ENCODE data around the gene OR9G1.
"Not testable (repeated sequence)": the region's sequence is repeated elsewhere in the genome, so short reads cannot be mapped to it uniquely, and the experiment has no call there.

OR9G1 gene, protein sequence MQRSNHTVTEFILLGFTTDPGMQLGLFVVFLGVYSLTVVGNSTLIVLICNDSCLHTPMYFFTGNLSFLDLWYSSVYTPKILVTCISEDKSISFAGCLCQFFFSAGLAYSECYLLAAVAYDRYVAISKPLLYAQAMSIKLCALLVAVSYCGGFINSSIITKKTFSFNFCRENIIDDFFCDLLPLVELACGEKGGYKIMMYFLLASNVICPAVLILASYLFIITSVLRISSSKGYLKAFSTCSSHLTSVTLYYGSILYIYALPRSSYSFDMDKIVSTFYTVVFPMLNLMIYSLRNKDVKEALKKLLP

DNA sequence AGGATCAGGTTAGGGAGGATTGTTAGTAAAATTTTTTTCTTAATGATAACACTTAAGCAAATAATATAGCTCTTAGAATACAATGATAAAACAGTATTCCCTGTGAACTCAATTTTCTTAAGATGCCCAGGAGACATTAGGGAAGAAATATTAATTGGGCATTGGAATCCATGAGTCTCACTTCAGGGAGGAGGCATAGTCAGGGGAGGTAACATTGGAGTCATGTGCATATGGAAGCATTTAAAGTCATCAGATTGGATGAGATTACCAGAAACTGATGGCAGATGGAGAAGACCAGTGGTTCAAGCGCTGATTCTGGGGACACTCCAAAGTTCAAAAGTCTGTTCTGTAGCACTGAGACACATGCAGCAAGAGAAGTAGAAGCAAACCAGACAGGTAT is at the start of gene OR9G1:
Gene OR9G1, plus strand, starts transcription at position 301 of the 400 bp plus-strand sequence. CDS start 1,293 bp downstream, outside the sequence.
- no peak within 1 kb of the TSS for H3K4me3 ChIP-seq (ENCODE audit: insufficient read length, low read depth)
- H3K4me1 ChIP-seq (ENCODE audit: insufficient read depth, insufficient read length), result no peaks in the 10 kb centered on the region
- no peak for DNase-seq (ENCODE audit: low read depth, low spot score)
- no peaks in the 10 kb centered on the region for H3K36me3 ChIP-seq (ENCODE audit: insufficient read depth, insufficient read length, low read length)
- H3K27me3 ChIP-seq (ENCODE audit: insufficient read depth, insufficient read length), result no peaks in the 10 kb centered on the region
- no peak within 1 kb of the TSS for H3K9ac ChIP-seq (ENCODE audit: insufficient read length, low read depth)
- H3K9me3 ChIP-seq (ENCODE audit: insufficient read depth, low read length), result no peaks in the 10 kb centered on the region
- TF ChIP-seq ZNF274 (IDR thresholded peaks at IDR 0.05; ENCODE audit: low read depth, low read length) (no peak), SUZ12 (IDR thresholded peaks at IDR 0.05; ENCODE audit: extremely low read depth, insufficient read depth, insufficient read length) (no peak), YY1 (IDR thresholded peaks at IDR 0.05; ENCODE audit: insufficient read depth, insufficient read length) (no peak)

DNA sequence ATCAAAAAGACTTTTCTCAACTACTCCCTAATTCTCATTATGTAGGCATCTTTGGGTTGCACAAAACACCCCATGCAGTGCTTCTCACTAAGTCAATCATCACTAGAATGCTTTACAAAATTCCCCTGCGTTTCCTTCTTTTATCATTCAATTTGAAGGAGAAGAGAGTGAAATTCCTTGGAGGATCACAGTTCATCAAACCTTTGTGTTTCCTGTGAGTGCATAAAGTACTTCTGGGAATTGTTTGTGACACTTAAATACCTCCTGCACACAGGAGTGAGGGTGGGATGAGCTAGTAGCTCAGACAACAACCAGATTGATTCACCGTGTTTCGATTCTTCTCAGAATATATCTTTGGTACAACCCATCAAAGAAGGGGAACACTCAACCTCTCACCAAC is 39.1 kb upstream of the OR9G1 start:
- TF ChIP-seq SUZ12 (IDR thresholded peaks at IDR 0.05; ENCODE audit: extremely low read depth, insufficient read depth, insufficient read length) (no peak), YY1 (IDR thresholded peaks at IDR 0.05; ENCODE audit: insufficient read depth, insufficient read length) (no peak), ZNF274 (IDR thresholded peaks at IDR 0.05; ENCODE audit: low read depth, low read length) (no peak)
- DNase-seq (ENCODE audit: low read depth, low spot score), result peak; percentile 92
- no peaks in the 10 kb centered on the region for H3K36me3 ChIP-seq (ENCODE audit: insufficient read depth, insufficient read length, low read length)
- no peak overlapping the region for H3K9ac ChIP-seq (ENCODE audit: insufficient read length, low read depth)
- H3K4me3 ChIP-seq (ENCODE audit: insufficient read length, low read depth), result no peak overlapping the region
- no peaks in the 10 kb centered on the region for H3K27me3 ChIP-seq (ENCODE audit: insufficient read depth, insufficient read length)
- no peaks in the 10 kb centered on the region for H3K4me1 ChIP-seq (ENCODE audit: insufficient read depth, insufficient read length)
- 0 out of 2 replicates have a peak, but pooled peaks cover 4% of the 10 kb centered on the region for H3K9me3 ChIP-seq (ENCODE audit: insufficient read depth, low read length)

DNA sequence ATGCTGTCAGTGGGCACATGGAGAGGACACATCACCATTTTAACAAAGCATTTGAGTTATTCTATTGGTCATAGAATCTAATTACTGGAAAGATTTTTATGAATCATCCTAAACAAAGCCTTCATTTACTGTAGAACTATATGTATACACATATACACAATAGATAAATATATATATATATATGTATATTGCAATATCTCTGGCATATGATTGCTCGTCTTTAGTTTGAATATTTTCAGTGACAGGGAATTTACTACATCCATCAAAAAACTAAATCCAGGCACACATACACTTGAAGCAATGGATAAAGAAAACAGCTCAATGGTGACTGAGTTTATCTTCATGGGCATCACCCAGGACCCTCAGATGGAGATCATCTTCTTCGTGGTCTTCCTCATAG is 35.5 kb upstream of the OR9G1 start, which contains the start of gene OR5AR1:
Gene OR5AR1, plus strand, starts transcription at position 301 of the 400 bp plus-strand sequence. Its CDS starts 0 bp downstream, at position 301.
- Histone ChIP-seq H3K9ac (ENCODE audit: insufficient read length, low read depth) (no peak within 1 kb of the TSS), H3K4me3 (ENCODE audit: insufficient read length, low read depth) (no peak within 1 kb of the TSS), H3K9me3 (ENCODE audit: insufficient read depth, low read length) (0 out of 2 replicates have a peak, but pooled peaks cover 4% of the 10 kb centered on the region), H3K36me3 (ENCODE audit: insufficient read depth, insufficient read length, low read length) (no peaks in the 10 kb centered on the region), H3K4me1 (ENCODE audit: insufficient read depth, insufficient read length) (no peaks in the 10 kb centered on the region), H3K27me3 (ENCODE audit: insufficient read depth, insufficient read length) (no peaks in the 10 kb centered on the region)
- no peak for TF ChIP-seq ZNF274 (IDR thresholded peaks at IDR 0.05; ENCODE audit: low read depth, low read length)
- TF ChIP-seq SUZ12 (IDR thresholded peaks at IDR 0.05; ENCODE audit: extremely low read depth, insufficient read depth, insufficient read length), result no peak
- DNase-seq (ENCODE audit: low read depth, low spot score), result no peak

DNA sequence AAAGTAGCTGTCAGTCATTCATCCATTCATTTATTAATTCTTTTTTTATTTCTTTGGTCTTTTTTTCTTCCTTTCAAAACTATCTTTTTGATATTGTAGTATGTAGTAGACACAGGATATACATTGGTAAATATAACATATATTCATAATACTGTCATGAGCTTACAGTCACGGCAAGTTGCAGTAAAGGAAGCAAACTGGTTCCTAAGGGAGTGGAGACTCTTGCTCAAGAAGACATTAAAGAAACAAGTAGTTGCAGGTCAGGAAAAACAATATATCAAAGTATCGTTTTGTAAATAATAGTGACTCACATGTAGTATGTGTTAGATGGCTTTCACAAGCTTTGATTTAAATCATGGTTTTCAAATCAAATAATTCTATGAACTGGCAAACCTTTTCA is 27.9 kb upstream of the OR9G1 start:
- H3K36me3 ChIP-seq (ENCODE audit: insufficient read depth, insufficient read length, low read length), result no peaks in the 10 kb centered on the region
- no peaks in the 10 kb centered on the region for H3K9me3 ChIP-seq (ENCODE audit: insufficient read depth, low read length)
- DNase-seq (ENCODE audit: low read depth, low spot score), result no peak
- H3K4me3 ChIP-seq (ENCODE audit: insufficient read length, low read depth), result no peak overlapping the region
- H3K9ac ChIP-seq (ENCODE audit: insufficient read length, low read depth), result no peak overlapping the region
- no peaks in the 10 kb centered on the region for H3K4me1 ChIP-seq (ENCODE audit: insufficient read depth, insufficient read length)
- TF ChIP-seq YY1 (IDR thresholded peaks at IDR 0.05; ENCODE audit: insufficient read depth, insufficient read length), result no peak
- TF ChIP-seq SUZ12 (IDR thresholded peaks at IDR 0.05; ENCODE audit: extremely low read depth, insufficient read depth, insufficient read length), result no peak
- no peak for TF ChIP-seq ZNF274 (IDR thresholded peaks at IDR 0.05; ENCODE audit: low read depth, low read length)
- no peaks in the 10 kb centered on the region for H3K27me3 ChIP-seq (ENCODE audit: insufficient read depth, insufficient read length)

DNA sequence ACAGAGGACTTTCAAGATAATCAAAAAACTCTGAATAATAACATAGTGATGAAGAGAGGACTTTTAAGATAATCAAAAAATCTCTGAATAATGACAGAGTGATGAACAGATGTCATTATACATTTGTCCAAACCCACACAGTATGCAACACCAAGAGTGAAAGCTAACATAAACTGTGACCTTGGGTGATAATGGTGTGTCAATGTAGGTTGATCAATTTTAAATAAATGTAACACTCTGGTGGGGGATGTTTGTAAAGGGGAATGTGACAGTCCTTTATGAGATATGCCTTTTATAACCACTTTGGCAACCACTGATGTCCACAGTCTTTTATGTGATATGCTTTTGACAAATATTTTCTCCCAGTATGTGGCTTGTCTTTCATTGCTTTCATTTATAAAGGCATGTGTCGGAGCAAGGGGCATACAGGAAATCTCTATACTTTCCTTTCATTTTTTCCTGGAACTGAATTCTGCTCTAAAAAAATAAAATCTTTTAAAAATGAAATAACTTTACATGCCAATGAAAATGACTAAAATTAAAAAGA is 10.3 kb upstream of the OR9G1 start:
- H3K9ac ChIP-seq (ENCODE audit: insufficient read length, low read depth), result no peak overlapping the region
- no peak for TF ChIP-seq SUZ12 (IDR thresholded peaks at IDR 0.05; ENCODE audit: extremely low read depth, insufficient read depth, insufficient read length)
- TF ChIP-seq YY1 (IDR thresholded peaks at IDR 0.05; ENCODE audit: insufficient read depth, insufficient read length), result no peak
- TF ChIP-seq ZNF274 (IDR thresholded peaks at IDR 0.05; ENCODE audit: low read depth, low read length), result no peak
- no peaks in the 10 kb centered on the region for H3K36me3 ChIP-seq (ENCODE audit: insufficient read depth, insufficient read length, low read length)
- no peaks in the 10 kb centered on the region for H3K27me3 ChIP-seq (ENCODE audit: insufficient read depth, insufficient read length)
- H3K9me3 ChIP-seq (ENCODE audit: insufficient read depth, low read length), result no peaks in the 10 kb centered on the region
- H3K4me1 ChIP-seq (ENCODE audit: insufficient read depth, insufficient read length), result no peaks in the 10 kb centered on the region
- no peak for DNase-seq (ENCODE audit: low read depth, low spot score)
- no peak overlapping the region for H3K4me3 ChIP-seq (ENCODE audit: insufficient read length, low read depth)

DNA sequence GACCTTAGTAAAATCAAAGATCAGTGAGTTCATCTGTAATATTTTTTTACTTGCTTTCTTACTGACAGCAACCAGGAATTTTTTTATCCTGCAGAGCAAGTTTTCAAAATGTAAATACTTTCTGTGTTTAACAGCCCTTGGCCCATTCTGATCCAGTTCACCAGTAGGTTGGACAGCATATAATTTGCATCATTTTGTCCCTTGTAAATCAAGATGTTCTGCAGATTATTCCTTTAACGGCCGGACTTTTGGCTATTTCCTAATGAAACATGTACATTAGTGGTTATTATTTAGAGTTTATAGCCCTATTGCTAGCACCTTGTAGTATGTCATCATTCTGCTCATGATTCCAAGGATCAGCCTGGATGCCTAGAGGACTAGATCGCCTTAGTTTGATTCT is 7.7 kb upstream of the OR9G1 start:
- not testable (repeated sequence) for H3K9ac ChIP-seq (ENCODE audit: insufficient read length, low read depth); H3K36me3 ChIP-seq (ENCODE audit: insufficient read depth, insufficient read length, low read length); DNase-seq (ENCODE audit: low read depth, low spot score); H3K9me3 ChIP-seq (ENCODE audit: insufficient read depth, low read length); H3K4me1 ChIP-seq (ENCODE audit: insufficient read depth, insufficient read length); H3K27me3 ChIP-seq (ENCODE audit: insufficient read depth, insufficient read length); H3K4me3 ChIP-seq (ENCODE audit: insufficient read length, low read depth)

DNA sequence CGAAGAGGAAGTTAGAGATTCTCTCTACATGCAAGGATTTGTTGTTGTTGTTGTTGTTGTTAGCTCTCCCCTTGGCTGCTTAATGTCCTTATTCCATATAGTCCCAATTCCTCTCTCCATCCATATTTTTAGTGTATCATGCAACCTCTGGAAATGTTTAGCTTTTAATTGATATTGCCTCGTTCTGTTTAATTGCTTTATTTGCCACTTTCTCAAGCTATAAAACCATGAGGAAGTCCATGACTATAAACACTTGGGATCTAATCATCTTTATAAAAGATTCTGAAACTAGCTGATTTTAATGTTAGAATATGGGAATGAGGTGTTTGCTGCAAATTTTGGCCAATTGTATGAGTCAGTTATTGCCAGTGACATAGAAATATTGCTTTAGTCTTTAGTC is 5.5 kb upstream of the OR9G1 start:
- Histone ChIP-seq H3K9me3 (ENCODE audit: insufficient read depth, low read length) (no peaks in the 10 kb centered on the region), H3K4me3 (ENCODE audit: insufficient read length, low read depth) (no peak overlapping the region), H3K36me3 (ENCODE audit: insufficient read depth, insufficient read length, low read length) (no peaks in the 10 kb centered on the region)

More for the DNA sequence above, 5.5 kb upstream of the OR9G1 start:
- no peak overlapping the region for H3K9ac ChIP-seq (ENCODE audit: insufficient read length, low read depth)
- TF ChIP-seq ZNF274 (IDR thresholded peaks at IDR 0.05; ENCODE audit: low read depth, low read length) (no peak), SUZ12 (IDR thresholded peaks at IDR 0.05; ENCODE audit: extremely low read depth, insufficient read depth, insufficient read length) (no peak), YY1 (IDR thresholded peaks at IDR 0.05; ENCODE audit: insufficient read depth, insufficient read length) (no peak)
- DNase-seq (ENCODE audit: low read depth, low spot score), result no peak
- no peaks in the 10 kb centered on the region for H3K27me3 ChIP-seq (ENCODE audit: insufficient read depth, insufficient read length)
- H3K4me1 ChIP-seq (ENCODE audit: insufficient read depth, insufficient read length), result no peaks in the 10 kb centered on the region

Data from NT2/D1 (cell line).